Nephron (organoid): ENCODE results near the gene GSG1L.

Experiments
- H3K27ac Mint-ChIP-seq, 3 experiments: 2 replicates each; pipeline ENCODE4 v1.8.0; 2020; ENCODE audit warnings: mixed read lengths in 3 of 3, mild to moderate bottlenecking in 2 of 3, moderate library complexity in 1 of 3
- H3K27me3 Mint-ChIP-seq: 2 replicates; pipeline ENCODE4 v1.8.0; 2021; ENCODE audit warnings: low read depth, mild to moderate bottlenecking, moderate library complexity, mixed read lengths
- H3K36me3 Mint-ChIP-seq: 2 replicates; pipeline ENCODE4 v1.8.0; 2020; ENCODE audit warnings: low read depth, mixed read lengths
- H3K4me1 Mint-ChIP-seq: 2 replicates; pipeline ENCODE4 v1.8.0; 2020; ENCODE audit warnings: mixed read lengths
- H3K4me3 Mint-ChIP-seq, 3 experiments: 2 replicates each; pipeline ENCODE4 v1.8.0; 2020; ENCODE audit warnings: mild to moderate bottlenecking in 3 of 3, mixed read lengths in 3 of 3, moderate library complexity in 2 of 3
- H3K9me3 Mint-ChIP-seq: 2 replicates; pipeline ENCODE4 v1.8.0; 2020; ENCODE audit warnings: mixed read lengths
- TF ChIP-seq, protein P1 (sequence below), 3 experiments: fragments of 200-600 bp; sonication (generic); IDR thresholded peaks; one replicate each; pipeline ENCODE4 v1.5.0; 2021; ENCODE audit warnings: antibody characterized with exemption in 3 of 3; ENCODE audit not compliant: unreplicated experiment in 3 of 3

GSG1L gene

GRCh38 chr16:27819881-27820610, 243.5 kb downstream of the GSG1L start:
- TF ChIP-seq, protein P1, sequence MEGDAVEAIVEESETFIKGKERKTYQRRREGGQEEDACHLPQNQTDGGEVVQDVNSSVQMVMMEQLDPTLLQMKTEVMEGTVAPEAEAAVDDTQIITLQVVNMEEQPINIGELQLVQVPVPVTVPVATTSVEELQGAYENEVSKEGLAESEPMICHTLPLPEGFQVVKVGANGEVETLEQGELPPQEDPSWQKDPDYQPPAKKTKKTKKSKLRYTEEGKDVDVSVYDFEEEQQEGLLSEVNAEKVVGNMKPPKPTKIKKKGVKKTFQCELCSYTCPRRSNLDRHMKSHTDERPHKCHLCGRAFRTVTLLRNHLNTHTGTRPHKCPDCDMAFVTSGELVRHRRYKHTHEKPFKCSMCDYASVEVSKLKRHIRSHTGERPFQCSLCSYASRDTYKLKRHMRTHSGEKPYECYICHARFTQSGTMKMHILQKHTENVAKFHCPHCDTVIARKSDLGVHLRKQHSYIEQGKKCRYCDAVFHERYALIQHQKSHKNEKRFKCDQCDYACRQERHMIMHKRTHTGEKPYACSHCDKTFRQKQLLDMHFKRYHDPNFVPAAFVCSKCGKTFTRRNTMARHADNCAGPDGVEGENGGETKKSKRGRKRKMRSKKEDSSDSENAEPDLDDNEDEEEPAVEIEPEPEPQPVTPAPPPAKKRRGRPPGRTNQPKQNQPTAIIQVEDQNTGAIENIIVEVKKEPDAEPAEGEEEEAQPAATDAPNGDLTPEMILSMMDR (IDR thresholded peaks at IDR 0.05; ENCODE audit: unreplicated experiment in 3 of 3): no peak
- no peaks in the 10 kb centered on the region for H3K36me3 Mint-ChIP-seq
- peaks cover 41% of the 10 kb centered on the region for H3K27me3 Mint-ChIP-seq
- no peak overlapping the region for H3K27ac Mint-ChIP-seq
- no peak overlapping the region for H3K4me3 Mint-ChIP-seq
- H3K9me3 Mint-ChIP-seq: no peaks in the 10 kb centered on the region
- peaks cover 14% of the 10 kb centered on the region for H3K4me1 Mint-ChIP-seq

- H3K36me3 Mint-ChIP-seq: no peaks in the 10 kb centered on the region
- no peak overlapping the region for H3K4me3 Mint-ChIP-seq
- H3K27me3 Mint-ChIP-seq: peaks cover 37% of the 10 kb centered on the region
- H3K9me3 Mint-ChIP-seq: no peaks in the 10 kb centered on the region
- no peak overlapping the region for H3K27ac Mint-ChIP-seq
- H3K4me1 Mint-ChIP-seq: peaks cover 14% of the 10 kb centered on the region
- TF ChIP-seq, protein P1 (IDR thresholded peaks at IDR 0.05; ENCODE audit: unreplicated experiment in 3 of 3): no peak
Measured at GRCh38 chr16:27819356-27819755, 244.2 kb downstream of the GSG1L start.

DNA sequence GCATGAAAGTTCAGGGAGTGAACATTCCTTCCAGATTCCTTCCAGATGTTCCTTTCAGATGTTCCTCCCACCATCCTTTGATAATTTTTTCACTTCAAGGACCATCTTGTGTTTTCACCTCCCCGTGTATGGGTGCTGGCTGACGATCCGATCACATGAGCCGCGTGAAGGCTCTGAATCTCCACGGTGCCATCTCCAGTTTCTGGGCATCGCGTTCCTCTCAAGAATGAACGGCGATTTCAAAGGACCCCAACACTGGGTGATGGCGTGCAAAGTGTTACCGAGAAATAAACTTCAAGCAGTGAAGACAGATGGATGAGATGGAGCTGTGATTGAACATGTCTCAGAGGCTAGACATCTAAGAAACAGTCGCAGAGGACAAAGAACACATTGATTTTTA, 245.3 kb downstream of the GSG1L start:
- H3K27me3 Mint-ChIP-seq: peaks cover 30% of the 10 kb centered on the region
- H3K36me3 Mint-ChIP-seq: no peaks in the 10 kb centered on the region
- H3K4me3 Mint-ChIP-seq: peak overlapping the region in 1 of 3 experiments; percentile 35
- H3K4me1 Mint-ChIP-seq: peaks cover 14% of the 10 kb centered on the region
- no peaks in the 10 kb centered on the region for H3K9me3 Mint-ChIP-seq
- TF ChIP-seq, protein P1 (IDR thresholded peaks at IDR 0.05; ENCODE audit: unreplicated experiment in 3 of 3): no peak
- H3K27ac Mint-ChIP-seq: peak overlapping the region; percentile 15 to 68 (median 61)

DNA sequence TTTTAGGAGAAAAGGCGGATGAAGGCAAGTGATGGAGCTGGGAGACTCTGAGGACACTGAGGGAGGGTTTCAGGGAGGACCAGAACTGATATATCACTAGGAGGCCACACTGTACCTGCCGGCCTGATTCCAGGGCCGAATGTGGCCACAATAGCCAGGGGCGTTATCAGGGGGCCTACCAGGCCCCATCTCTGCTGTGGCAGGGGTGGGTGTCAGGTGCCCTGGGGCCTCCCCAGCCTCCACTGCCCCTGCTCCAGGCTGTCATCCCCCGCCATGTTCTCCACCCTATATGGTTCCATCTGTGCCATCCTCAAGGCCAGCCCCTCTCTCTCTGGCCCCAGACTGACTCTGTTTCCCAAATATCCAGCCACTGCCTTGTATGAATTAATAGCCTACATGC, 246.5 kb downstream of the GSG1L start:
- H3K9me3 Mint-ChIP-seq: no peaks in the 10 kb centered on the region
- H3K36me3 Mint-ChIP-seq: no peaks in the 10 kb centered on the region

DNA sequence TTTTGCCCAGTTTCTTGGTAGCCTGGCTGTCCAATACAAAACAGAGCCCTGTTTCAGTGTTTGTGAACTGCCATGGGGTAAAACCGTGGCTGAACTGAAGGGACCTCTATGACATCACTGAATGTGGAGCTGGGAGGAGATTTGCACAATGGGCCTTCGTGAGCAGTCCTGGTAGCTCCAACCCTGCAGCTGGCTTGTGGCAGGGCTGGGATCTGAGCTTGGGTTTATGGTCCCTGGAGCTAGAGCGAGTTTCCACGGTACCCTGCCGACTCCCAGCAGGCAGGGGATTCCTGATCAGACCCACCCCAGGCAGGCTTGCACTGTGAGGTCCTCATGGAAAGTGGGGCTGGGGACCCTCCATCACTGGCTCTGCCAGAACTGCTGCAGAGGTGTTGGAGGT, 247.0 kb downstream of the GSG1L start:
- no peak overlapping the region for H3K27ac Mint-ChIP-seq
- H3K4me3 Mint-ChIP-seq: no peak overlapping the region
- H3K9me3 Mint-ChIP-seq: no peaks in the 10 kb centered on the region
- H3K4me1 Mint-ChIP-seq: peaks cover 9% of the 10 kb centered on the region
- no peaks in the 10 kb centered on the region for H3K36me3 Mint-ChIP-seq
- TF ChIP-seq, protein P1 (IDR thresholded peaks at IDR 0.05; ENCODE audit: unreplicated experiment in 3 of 3): no peak
- H3K27me3 Mint-ChIP-seq: peaks cover 31% of the 10 kb centered on the region

More for the DNA sequence above, 246.5 kb downstream of the GSG1L start:
- Mint-ChIP-seq H3K27me3 (peaks cover 31% of the 10 kb centered on the region), H3K27ac (no peak overlapping the region), H3K4me1 (peaks cover 9% of the 10 kb centered on the region), H3K4me3 (no peak overlapping the region)
- TF ChIP-seq, protein P1 (IDR thresholded peaks at IDR 0.05; ENCODE audit: unreplicated experiment in 3 of 3): no peak

DNA sequence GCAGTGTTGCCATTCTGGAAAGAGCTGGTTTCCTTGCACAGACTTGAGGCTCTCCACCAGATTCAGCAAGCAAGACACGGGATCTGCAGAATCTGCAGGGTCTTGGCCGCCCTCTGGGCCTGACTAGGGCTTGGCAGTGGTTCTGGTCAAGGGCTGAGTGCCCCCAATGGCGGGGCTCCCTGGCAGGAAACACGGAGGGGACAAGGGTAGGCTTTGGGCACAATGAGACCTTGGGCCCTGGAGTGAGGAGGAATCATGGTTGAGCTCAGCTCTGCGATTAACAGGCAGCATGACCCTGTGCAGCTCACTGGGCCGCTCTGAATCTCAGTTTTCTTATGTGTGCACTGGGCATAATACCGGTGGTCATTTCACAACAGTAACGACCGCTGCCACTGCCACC, 249.9 kb downstream of the GSG1L start:
- H3K4me1 Mint-ChIP-seq: peaks cover 9% of the 10 kb centered on the region
- no peaks in the 10 kb centered on the region for H3K36me3 Mint-ChIP-seq
- H3K4me3 Mint-ChIP-seq: no peak overlapping the region
- no peak overlapping the region for H3K27ac Mint-ChIP-seq
- H3K9me3 Mint-ChIP-seq: peaks cover 4% of the 10 kb centered on the region
- peaks cover 25% of the 10 kb centered on the region for H3K27me3 Mint-ChIP-seq
- TF ChIP-seq, protein P1 (IDR thresholded peaks at IDR 0.05; ENCODE audit: unreplicated experiment in 3 of 3): no peak
